Suprapubic skin (tissue), 4 donors: Measurements from ENCODE around the gene ATAD3B.

Experiments used
- CTCF ChIP-seq, 2 donors: fragments of 200-600 bp in 1 of 2; fragments of 450-650 bp in 1 of 2; sonication (generic) in 1 of 2; IDR thresholded peaks; one replicate each; pipeline ENCODE4 v1.5.1; 2016 to 2019; ENCODE audit warnings: antibody characterized with exemption in 2 of 2, mild to moderate bottlenecking in 1 of 2, moderate library complexity in 1 of 2
- EP300 ChIP-seq: sonication (generic); formaldehyde crosslinking; IDR thresholded peaks from one replicate; pipeline ENCODE4 v1.6.1; 2017; ENCODE audit warnings: antibody characterized with exemption
- POLR2A ChIP-seq, 2 donors: fragments of 450-650 bp; IDR thresholded peaks; one replicate each; pipeline ENCODE4 v1.6.1; 2017; ENCODE audit warnings: antibody characterized with exemption in 2 of 2, mild to moderate bottlenecking in 2 of 2, moderate library complexity in 2 of 2
- POLR2AphosphoS5 ChIP-seq, 3 donors: sonication (generic); formaldehyde crosslinking; IDR thresholded peaks; one replicate each; pipeline ENCODE4 v1.6.1; 2017; ENCODE audit warnings: antibody characterized with exemption in 3 of 3

- TF ChIP-seq POLR2A (IDR thresholded peaks at IDR 0.05) (no peak), CTCF (IDR thresholded peaks at IDR 0.05) (no peak), POLR2AphosphoS5 (IDR thresholded peaks at IDR 0.05) (no peak), EP300 (no peak)
Measured at GRCh38 chr1:1487701-1488100, 16.1 kb downstream of the ATAD3B start.
